NCI-H2227 (cell line): Measurements from ENCODE around the gene HOXB4.

Experiments used
- DNase-seq: peaks from one replicate; lab custom pipeline; 2025; ENCODE audit not compliant: unreplicated experiment; lab: John Stamatoyannopoulos, UW

The HOXB4 gene

DNA sequence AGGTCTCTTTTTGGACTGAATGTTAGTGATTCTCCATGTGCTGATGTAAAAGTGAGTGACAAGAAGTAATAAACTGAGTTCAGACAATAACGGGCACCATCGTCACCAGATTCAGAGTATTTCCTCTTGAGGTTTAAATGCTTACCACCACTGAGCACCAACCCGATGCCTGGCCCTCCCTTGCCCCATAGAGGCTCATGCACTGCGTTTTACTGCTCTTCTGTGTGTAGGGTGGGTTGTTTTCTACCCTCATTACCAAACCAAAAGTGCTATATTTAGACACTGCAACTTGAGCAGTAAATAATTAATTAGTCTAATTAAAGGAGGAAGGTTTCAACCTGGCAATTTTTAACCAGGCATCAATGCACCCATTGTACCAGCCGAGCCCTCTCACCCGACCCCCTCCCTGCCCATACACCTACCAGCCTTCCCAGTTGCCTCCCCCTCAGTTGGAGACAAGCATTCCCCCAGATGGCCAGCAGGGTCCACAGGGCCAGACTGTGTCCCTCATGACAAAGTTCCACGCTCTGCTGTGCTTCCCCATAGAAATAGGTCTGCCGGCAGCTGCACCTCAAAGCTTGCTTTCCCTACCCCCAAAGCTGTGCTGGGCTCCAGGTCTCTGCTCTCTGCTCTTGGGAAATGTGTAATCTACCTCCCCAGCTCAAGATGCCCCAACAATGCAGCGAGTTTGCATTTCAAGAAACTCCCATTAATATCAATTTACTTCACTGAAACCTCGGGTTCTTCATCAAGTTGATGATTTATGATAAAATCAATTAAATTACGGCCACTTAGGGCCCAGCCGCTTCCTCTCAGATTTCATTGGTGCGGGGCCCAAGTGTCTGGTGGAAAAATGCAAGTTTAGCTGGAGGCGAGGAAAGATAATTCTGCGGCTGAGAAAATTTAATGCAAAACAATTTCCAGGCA, 16.0 kb downstream of the HOXB4 start:
- peak; percentile 25 for DNase-seq

DNA sequence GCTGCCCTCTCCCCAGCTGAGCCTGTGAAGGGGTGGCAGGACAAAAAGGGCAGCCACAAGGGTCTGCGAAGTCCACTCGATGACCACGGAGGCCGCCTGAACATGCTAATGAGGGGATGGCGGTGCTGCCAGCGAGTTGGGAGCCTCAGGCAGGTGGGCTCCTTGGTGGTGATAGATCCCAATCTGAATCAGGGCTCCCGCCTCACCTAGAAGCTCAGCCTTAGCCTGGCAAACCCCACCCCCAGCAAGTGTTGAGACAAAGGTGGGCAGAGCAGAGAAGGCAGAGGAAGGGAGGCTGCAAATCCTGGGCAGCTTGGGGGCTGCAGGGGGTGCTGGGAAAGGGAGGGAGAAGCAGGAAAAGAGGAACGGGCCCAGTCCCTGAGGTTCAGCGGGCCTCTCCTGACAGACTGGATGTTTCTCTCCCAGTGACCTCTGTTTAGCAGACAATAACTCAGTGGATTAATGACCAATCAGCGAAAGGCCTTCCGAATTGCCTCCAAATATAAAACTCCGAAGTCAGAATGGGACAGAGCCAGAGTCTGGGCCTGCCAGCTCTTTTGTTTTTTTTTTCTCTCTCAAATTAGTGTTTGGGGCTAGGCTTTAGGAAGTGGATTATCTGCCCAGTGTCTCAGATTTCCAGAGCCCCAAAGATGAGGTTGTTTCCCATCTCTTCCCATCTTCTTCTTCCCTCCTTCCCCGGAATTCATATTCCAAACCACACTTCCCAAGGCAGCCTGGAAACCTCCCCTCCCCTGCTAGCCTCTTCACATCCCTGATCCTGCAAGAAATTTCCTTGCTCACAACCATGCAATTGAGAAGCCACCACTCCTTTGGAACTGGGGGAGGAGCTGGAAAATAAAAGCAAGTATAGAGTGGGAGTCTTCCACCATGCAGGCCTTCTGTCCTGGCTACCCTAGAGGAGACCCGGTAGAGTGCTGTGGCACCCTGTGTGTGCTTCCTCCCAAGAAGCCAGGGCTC, 18.0 kb downstream of the HOXB4 start:
- no peak for DNase-seq

DNA sequence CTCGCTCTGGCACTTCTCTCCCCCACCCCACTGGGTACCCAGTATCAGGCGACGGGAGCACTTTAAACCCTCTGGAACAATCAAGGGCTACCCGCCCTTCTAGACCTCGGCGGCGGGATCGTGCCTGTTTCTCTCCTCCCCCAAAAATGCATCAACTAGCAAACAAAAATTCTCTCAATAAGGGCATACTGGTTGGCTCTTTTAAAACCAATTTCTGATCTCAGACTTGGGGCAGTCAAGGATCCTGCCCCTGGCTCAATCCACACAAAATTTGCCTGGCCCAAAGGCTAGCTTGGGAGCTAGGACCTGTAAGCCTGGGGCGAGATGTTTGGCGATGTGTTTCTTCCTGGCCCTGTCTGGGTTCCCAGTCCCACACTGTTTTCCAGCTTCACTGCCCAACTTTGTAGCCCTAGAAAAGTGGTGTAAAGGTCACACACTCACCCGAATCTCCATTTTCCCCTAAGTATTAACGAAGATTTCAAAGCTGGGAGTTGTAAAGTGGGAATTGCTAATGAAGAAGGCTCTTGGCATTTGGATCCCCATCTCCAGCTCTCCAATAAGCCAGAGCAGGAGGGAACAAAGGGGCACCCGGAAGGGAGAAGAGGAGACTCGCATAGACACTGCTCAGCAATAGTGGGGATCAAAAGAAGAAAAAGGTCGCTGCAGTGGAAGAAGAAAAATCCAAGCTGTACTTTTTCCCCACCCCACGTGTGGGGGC, 18.9 kb downstream of the HOXB4 start:
- no peak for DNase-seq

DNA sequence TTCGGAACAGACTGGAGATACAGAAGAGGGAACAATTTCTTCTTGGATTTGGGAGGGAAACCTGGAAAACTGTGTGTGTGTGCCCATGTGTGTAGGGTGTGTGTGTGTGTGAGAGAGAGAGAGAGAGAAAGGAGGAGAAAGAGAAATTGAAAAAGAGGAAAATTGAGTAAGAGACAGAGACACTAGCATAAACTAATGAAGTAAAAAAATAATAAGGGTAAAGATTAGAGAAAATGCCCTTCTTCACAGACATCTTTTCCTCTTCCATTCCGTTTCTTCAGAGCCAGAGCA, 19.4 kb downstream of the HOXB4 start:
- DNase-seq: no peak

DNA sequence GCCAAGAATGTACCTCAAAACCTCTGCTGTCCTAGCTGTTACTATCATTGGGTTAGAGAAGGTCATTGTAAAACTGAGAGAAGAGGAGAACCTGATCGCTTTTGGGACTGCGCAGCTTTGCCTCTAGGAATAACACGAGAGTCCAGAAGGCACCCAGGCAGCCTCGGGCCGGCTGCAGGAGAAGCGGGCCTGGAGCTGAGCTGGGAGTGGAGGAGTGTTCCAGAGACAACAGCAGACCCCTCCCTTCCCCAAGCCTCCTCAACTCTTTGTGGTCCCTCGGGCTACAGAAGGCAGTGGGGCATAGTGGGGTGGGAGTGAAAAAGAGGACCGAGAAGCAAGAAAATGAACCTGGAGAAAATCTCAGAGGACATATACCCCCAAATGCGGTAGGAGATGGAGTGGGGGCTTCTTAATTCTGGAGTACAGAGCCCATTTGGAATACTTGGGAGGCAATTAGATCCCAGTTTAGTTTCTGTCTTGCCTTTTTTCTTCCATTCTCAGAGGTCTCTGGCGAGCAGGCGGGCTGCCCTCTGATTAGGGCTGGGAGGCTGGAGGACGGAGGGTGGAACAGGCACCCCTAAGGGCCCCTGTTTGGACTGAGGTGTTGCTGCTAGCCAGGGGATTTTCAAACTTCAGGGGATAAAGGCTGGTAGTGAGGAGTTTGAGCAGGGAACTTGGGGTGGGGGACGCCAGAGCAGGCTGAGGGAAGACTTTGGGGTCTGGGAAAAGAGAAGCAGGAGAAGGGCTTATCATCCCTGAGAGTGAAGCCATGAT, 19.9 kb downstream of the HOXB4 start:
- no peak for DNase-seq

DNA sequence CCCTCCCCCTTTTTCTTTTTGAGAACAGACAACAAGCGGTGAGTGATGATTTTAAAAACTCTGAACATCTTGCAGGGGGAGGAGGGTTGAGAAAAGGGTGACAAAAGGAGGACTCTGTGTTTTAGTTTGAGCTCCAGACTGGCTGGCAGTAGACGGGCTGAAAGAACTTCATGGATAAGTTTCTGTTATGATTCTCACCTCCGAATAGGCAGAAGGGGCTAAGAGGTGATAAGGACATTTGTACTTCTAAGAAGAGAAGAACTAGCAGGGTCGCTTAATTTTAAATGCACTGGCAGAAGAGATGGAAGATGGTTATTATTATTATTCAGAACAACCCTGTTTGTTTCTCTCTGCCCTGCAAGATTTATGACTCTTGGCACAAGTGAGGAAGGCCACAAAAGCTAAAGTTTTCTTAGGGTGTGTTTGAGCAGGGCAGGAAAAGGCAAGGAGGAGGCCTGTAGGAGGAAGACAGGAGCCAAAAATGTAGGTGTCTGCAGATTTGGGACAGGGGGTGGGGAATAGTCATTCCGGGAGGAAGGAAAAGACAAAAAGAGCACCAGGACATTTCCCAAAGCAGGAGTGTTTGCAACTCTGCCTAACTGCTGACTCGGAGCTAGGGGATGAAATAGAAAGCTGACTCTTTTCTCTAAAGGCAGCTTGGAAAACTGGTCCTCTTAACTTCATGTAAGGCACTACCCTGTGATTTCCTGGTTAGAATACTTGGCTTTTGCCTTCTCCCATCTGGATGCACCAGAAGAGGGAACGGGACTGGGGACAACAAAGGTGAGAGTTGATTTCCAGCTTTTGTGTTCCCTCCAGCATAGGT, 21.4 kb downstream of the HOXB4 start:
- DNase-seq: no peak

DNA sequence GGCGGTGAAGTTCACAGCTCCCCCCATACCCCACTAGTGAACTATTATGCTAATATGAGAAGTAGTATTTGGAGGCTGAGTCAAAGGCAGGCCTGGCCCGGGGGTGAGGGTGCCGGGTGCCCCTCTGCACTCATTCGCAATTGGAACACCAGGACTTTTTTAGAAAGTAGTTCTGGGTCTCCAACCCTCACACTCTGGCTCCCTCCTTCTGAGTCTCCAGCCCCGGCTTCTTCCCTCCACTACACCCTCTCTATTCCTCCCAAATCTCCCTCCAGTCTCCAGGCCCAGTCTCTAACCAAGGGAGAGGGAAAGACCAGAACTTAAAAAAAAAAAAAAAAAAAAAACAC, 21.9 kb downstream of the HOXB4 start:
- no peak for DNase-seq

DNA sequence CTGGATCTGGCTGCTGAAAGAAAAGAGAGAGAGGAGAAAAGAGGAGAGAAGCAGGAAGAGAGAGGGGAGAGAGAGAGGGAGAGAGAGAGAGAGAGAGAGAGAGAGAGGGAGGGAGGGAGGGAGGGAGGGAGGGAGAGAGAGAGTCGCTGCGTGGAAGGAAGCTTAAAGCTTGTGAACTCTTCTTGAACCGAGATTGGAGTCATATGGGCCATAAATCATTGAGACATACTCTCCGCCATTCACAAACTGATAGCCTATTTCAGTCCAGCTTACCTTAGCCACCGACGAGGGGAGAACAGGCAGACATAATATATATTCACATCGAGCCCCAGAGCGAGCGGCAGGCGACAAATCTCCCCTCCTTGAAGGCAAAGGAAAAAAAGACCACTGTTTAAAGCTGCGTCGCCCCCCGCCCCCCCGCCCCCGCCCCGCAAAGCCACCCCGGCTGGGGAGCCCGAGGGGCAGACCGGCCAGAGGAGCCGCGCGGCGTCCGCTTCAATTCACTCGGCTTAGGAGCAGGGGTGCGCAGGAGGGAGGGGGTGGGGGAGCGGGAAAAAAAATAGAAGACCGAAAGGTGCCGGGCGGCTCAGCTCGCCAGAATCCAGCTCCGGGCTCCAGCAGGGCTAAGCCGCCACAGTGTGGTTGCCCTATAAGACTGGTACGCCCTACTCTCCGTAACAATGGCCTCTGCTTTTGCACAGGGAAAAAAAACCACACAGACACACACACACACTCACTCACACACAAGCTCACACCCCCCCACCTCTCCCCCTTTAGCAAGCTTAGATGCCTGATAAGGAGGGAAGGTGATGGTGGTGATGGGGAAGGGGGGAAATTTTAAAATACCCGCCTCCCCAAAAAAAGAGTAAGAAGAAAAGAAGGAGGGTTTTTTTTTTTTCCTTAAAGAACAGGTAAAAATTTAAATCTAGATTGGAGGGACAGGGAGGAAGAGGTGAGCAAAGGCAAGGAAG, 22.6 kb downstream of the HOXB4 start:
- peak; percentile 83 for DNase-seq

DNA sequence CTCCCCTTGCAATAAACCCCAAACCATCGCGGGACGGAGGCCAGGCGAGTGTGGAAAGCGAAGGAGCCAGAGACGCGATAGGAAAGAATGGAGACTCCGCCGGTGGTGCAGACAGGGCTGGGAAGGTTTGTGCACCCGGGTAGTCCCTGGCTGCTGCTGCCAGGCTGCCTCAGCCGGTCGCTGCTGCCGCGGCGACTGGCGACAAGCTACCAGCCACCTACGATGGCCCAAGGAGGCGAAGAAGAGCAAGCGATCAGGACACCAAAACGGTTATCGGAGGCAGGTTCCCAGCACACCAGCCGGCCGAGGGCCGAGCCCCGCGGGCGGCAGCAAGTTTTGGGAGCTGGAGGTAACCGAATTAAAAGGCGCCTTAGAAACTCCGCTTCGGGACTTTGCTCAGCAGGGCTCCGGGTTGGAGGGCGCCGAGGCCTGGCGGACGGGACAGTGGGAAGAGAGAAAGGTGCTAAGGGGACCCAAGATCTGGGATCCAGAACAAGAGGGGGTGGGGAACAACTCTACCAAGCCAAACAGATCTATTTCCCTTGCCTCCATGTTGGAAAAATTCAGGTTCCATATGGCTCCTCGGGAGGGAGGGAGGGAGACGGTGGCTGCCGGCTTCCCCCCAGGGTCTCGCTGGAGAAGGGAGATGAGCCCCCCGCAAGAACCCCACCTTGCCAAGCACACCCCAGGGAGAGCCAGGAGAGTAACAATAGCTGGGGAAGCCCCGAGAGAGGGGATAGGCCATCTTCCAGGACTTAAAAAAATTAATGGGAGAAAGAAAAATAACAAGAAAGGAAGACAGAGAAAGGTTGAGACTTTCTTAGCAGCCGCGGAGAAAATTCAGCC, 23.5 kb downstream of the HOXB4 start:
- peak; percentile 40 for DNase-seq

DNA sequence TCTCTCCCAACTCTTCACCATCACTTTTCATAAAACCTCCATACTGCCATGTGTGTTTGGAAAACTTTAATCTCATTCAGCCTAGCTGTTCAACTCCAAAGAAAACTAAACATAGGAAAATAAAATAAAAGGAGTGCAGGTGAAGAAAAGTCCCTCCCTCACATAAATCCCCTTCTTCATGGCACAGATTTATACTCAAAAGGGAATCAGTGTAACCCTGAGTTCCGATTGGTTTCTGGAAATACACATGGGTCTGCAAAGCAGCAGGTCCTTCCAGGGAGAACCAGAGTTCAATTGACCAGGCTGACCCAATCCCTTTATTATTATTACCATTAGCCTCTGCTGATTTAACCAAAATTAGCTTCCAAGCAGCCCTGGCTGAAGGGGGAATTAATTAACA, 24.3 kb downstream of the HOXB4 start:
- no peak for DNase-seq

DNA sequence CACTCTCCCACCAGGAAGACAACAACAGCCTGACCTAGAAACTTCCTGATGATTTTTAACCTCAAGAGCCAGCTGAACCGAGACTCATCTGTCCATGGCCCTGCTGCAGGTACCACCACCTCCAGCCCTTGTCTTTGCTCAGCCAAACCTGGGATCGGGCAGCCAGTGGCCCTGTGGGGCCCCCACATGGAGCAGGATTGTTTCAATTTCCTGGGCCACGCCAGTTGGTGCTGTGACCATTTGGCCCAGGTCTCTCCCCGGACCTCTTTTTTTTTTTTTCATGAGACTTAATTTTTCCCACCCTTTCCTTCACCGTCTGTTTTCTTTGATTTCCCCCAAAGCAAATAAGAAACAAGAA, 25.0 kb downstream of the HOXB4 start:
- no peak for DNase-seq

DNA sequence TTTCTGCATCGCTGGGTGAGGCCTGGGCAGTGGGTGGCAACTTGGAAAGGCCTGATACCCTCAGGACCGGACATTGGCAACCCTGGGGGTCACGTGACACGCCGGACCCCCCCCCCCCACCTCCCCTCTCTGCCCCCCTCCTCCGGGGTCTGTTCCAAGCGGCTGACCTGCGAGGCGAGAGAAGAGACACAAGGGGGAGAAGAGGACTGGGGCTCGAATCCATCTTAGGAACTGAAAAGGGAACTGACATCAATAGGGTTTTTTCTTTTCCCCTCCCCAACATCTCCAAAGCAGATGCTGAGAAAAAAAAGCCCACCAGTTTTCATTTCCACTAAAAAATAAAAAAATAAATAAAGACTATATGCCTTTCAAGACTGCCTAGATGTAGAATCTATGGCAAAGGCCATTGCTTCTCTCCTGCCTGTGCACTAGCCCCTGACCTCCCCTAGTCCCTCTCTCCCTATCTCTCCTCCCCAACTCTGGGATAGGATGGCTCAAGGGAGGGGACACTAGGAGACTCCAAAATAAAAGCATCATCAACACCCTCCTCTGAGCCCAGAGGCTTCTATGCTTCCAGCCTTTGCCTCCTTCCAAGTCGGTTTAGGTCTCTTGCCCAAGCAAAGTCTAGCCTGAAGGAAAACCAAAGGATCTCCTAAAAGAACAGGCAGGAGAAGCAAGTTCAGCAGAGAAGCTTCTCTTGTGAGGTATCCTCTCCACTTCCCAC, 25.5 kb downstream of the HOXB4 start:
- peak; percentile 33 for DNase-seq

DNA sequence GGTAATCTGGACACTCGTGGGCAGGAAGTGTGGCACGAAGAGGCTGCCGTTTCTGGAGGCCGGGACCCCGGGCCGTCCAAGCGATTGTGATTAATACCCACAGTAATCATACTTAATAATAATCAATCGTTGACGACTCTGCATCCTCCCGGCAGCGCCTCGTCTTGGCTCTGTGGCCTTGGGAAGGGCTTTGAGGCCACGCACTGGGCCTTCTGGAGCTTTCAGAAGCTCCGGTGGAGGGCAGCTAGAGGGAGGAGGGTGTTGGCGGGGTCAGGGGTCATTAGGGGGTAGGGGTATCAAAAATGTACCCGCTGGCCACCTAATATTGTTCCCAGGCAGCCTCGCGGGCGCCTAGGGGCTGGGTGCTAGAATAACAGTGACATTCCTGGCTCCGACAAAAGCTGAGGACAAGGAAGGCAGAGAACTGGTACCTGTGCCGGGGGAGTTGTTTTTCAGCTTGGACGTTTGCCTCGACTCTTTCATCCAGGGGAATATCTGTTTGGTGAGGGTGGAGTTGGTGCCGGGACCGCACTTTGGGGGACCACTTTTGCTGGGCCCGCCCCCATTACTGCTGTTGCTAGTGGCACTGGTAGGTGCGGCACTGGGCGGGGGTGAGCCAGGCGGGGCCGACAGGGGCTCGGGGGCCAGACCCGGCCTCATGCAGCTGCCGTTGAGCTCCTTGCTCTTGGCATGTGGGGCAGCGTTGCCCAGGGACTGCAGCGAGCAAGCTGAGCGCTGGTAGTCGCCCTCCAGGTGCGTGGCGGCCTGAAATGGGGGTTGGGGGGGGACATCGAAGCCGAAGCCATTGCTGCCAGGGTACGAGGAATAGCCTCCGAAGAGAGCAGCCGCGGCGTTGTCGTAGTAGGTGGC, 26.3 kb downstream of the HOXB4 start:
- DNase-seq: no peak

DNA sequence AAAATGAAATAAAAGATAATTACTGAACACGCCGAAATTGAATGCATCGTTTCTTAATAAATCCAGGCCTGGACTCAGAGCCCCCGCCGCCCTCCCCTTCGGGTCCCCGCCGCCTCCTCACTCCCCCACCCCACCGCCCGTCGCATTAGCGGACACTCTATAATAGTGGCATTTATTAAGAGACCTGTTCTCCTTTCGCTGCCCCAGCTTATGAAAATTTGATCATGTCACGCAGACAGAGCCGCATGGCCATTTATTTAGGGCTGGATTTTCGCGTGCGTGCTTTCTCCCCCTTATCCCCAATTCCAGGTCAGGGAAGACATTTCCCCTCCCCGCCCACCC, 27.0 kb downstream of the HOXB4 start:
- DNase-seq: peak; percentile 73

DNA sequence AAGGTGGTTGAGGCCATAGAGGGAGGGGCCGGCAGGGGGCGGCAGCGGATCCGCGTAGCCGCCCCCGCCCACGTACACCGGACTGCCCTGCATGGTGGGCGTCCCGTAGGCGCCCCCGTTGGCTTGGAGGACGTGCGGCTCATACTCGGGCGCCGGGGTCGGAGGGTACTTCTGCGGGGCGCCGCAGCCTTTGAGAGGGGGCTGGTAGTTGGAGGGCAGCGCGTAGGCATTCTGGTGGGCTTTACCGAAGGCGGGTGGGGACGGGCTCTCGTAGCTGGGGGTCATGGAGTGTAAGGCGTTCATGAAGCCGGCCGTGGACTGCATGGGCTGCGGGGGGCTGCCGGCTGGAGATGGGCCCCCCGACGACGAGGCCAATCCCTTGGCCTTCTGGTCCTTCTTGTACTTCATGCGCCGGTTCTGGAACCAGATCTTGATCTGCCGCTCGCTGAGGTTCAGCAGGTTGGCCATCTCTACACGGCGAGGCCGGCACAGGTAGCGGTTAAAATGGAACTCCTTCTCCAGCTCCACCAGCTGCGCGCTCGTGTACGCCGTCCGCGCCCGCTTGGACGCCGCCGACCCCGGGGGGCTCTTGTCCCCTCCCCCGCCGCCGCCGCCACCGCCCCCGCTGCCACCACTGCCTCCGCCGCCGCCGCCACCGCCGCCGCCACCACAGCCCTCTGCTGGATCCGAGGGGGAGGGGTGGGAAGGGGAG, 27.5 kb downstream of the HOXB4 start:
- DNase-seq: peak; percentile 73
